Keratinocyte (primary cell): ENCODE results near the gene GADD45GIP1. TPM values are rescaled to one million over a fixed set of nuclear protein-coding genes. Genes with fewer than 3 reads are reported as not detected.

ENCODE experiments used
- DNase-seq: peaks from one replicate; pipeline ENCODE4 v3.0.0-alpha.2; 2011; ENCODE audit warnings: low read depth, missing footprints, low spot score
- FAIRE-seq: peaks from 2 replicates; lab custom pipeline; 2011; peaks lifted over from hg19 to GRCh38; lab: Jason Lieb, UNC
- H2AFZ ChIP-seq: 2 replicates; pipeline ENCODE4 v1.6.0; 2012; ENCODE audit warnings: low read length, control low read depth, inconsistent platforms; ENCODE audit not compliant: control insufficient read depth
- H3K27ac ChIP-seq: 2 replicates; pipeline ENCODE4 v1.5.1; 2011; ENCODE audit warnings: low read length; ENCODE audit not compliant: control insufficient read depth, insufficient read depth
- H3K27me3 ChIP-seq: 3 replicates; pipeline ENCODE4 v1.6.0; 2011; ENCODE audit warnings: low read length; ENCODE audit not compliant: control insufficient read depth, insufficient read depth; ENCODE audit errors: extremely low read depth
- H3K36me3 ChIP-seq, 2 experiments: 2 replicates in 1 of 2; 3 replicates in 1 of 2; pipeline ENCODE4 v1.5.1; 2011; ENCODE audit warnings: low read length in 2 of 2, mild to moderate bottlenecking in 1 of 2; ENCODE audit not compliant: control insufficient read depth in 2 of 2, insufficient read depth in 2 of 2; ENCODE audit errors: extremely low read depth in 1 of 2
- H3K4me1 ChIP-seq: 3 replicates; pipeline ENCODE4 v1.5.1; 2011; ENCODE audit warnings: low read length; ENCODE audit not compliant: control insufficient read depth, insufficient read depth; ENCODE audit errors: extremely low read depth
- H3K4me2 ChIP-seq: 3 replicates; pipeline ENCODE4 v1.6.0; 2011; ENCODE audit warnings: low read depth, low read length; ENCODE audit not compliant: control insufficient read depth, insufficient read depth; ENCODE audit errors: extremely low read depth
- H3K4me3 ChIP-seq, 3 experiments: fragments of 200-600 bp in 1 of 3; sonication (generic) in 1 of 3; 2 replicates in 2 of 3; 3 replicates in 1 of 3; pipeline ENCODE4 v1.5.1; 2011 to 2016; ENCODE audit warnings: low read length in 3 of 3, mild to moderate bottlenecking in 3 of 3, control low read depth in 2 of 3, inconsistent platforms in 1 of 3, low read depth in 1 of 3, mixed read lengths in 1 of 3, mixed run types in 1 of 3, moderate library complexity in 1 of 3; ENCODE audit not compliant: control insufficient read depth in 2 of 3, insufficient read depth in 2 of 3; ENCODE audit errors: extremely low read depth in 1 of 3
- H3K79me2 ChIP-seq: 2 replicates; pipeline ENCODE4 v1.6.0; 2012; ENCODE audit warnings: low read length; ENCODE audit not compliant: control insufficient read depth, insufficient read depth
- H3K9ac ChIP-seq: 3 replicates; pipeline ENCODE4 v1.6.0; 2011; ENCODE audit warnings: low read length; ENCODE audit not compliant: control insufficient read depth, insufficient read depth; ENCODE audit errors: extremely low read depth
- H3K9me1 ChIP-seq: 3 replicates; pipeline ENCODE4 v1.6.0; 2011; ENCODE audit warnings: low read length; ENCODE audit not compliant: control insufficient read depth, insufficient read depth; ENCODE audit errors: extremely low read depth
- H3K9me3 ChIP-seq: 2 replicates; pipeline ENCODE4 v1.5.1; 2012; ENCODE audit warnings: low read depth, low read length; ENCODE audit not compliant: control insufficient read depth
- H4K20me1 ChIP-seq: 3 replicates; pipeline ENCODE4 v1.6.0; 2011; ENCODE audit warnings: low read length; ENCODE audit not compliant: control insufficient read depth, insufficient read depth; ENCODE audit errors: extremely low read depth
- CTCF ChIP-seq, 3 experiments: IDR thresholded peaks in 1 of 3; conservative IDR thresholded peaks in 1 of 3; optimal IDR thresholded peaks in 1 of 3; 2 replicates in 2 of 3; 3 replicates in 1 of 3; pipeline versions ENCODE3 to v1.5.1; 2011; ENCODE audit warnings: low read length in 3 of 3, mild to moderate bottlenecking in 3 of 3, moderate library complexity in 2 of 3, control low read depth in 1 of 3, inconsistent platforms in 1 of 3; ENCODE audit not compliant: insufficient read depth in 2 of 3; ENCODE audit errors: extremely low read depth in 1 of 3
- EZH2 ChIP-seq: IDR thresholded peaks from one replicate; pipeline ENCODE4 v1.6.1; 2012; ENCODE audit warnings: inconsistent platforms, mild to moderate bottlenecking, low read length, moderate library complexity
- dilution Hi-C: fragments of 300-500 bp; cut with MboI; formaldehyde crosslinking; loops from one replicate; pipeline ENCODE4 v1.7.0; 2020; ENCODE audit warnings: low sequenced_read_pairs; ENCODE audit not compliant: extremely low pct_ligation_motif_present
- polyA plus RNA-seq, 5 experiments: library from polyadenylated mRNA; depleted of rRNA in 3 of 5; stranded (reverse) in 3 of 5; stranded (forward) in 1 of 5; unstranded in 1 of 5; fragments of >200 nt; gene quantifications; 1 replicate in 1 of 5; 2 replicates in 3 of 5; 3 replicates in 1 of 5; pipeline versions ENCODE4 v1.2.1 to v1.2.3, GENCODE V29; 2011 to 2012; ENCODE audit warnings: missing spikeins in 2 of 5, low read depth in 1 of 5, low replicate concordance in 1 of 5

The GADD45GIP1 gene
- polyA plus RNA-seq, 1 donor (not counting 4 experiments of a cell fraction or from before 2014, with no cell fraction given), result 35.5 TPM

GRCh38 chr19:12986726-12987125, 29.7 kb upstream of the GADD45GIP1 start:
- Histone ChIP-seq H3K9ac (no peak overlapping the region), H3K4me2 (no peak overlapping the region), H4K20me1 (no peaks in the 10 kb centered on the region), H3K9me1 (no peaks in the 10 kb centered on the region), H3K27me3 (no peaks in the 10 kb centered on the region), H3K4me3 (no peak overlapping the region), H3K27ac (no peak overlapping the region), H3K36me3 (no peaks in the 10 kb centered on the region), H3K79me2 (no peaks in the 10 kb centered on the region), H2AFZ (no peak overlapping the region), H3K9me3 (peaks cover 2% of the 10 kb centered on the region), H3K4me1 (no peaks in the 10 kb centered on the region)
- TF ChIP-seq EZH2 (no peak), CTCF (optimal IDR thresholded peaks at IDR 0.05 in 1 of 3, IDR thresholded peaks at IDR 0.05 in 1 of 3, conservative IDR thresholded peaks at IDR 0.05 in 1 of 3; ENCODE audit: extremely low read depth in 1 of 3, insufficient read depth in 2 of 3, low read length in 3 of 3) (no peak)
- FAIRE-seq (no peak), DNase-seq (no peak)
- dilution Hi-C loops, result no loop called here

- FAIRE-seq (no peak), DNase-seq (no peak)
- Histone ChIP-seq H3K9me1 (no peaks in the 10 kb centered on the region), H2AFZ (no peak overlapping the region), H3K27ac (no peak overlapping the region), H3K27me3 (no peaks in the 10 kb centered on the region), H3K4me3 (no peak overlapping the region), H3K4me2 (no peak overlapping the region), H3K36me3 (no peaks in the 10 kb centered on the region), H3K79me2 (no peaks in the 10 kb centered on the region), H3K9me3 (peaks cover 2% of the 10 kb centered on the region), H4K20me1 (no peaks in the 10 kb centered on the region), H3K9ac (no peak overlapping the region), H3K4me1 (no peaks in the 10 kb centered on the region)
- dilution Hi-C loops, result no loop called here
- no peak for TF ChIP-seq EZH2
- TF ChIP-seq CTCF (optimal IDR thresholded peaks at IDR 0.05 in 1 of 3, IDR thresholded peaks at IDR 0.05 in 1 of 3, conservative IDR thresholded peaks at IDR 0.05 in 1 of 3; ENCODE audit: extremely low read depth in 1 of 3, insufficient read depth in 2 of 3, low read length in 3 of 3), result no peak
Observed at GRCh38 chr19:12985049-12985776, 28.2 kb upstream of the GADD45GIP1 start.
